D721Med (cell line): ENCODE results near the gene SNTG2.
"Not testable (repeated sequence)": the region's sequence is repeated elsewhere in the genome, so short reads cannot be mapped to it uniquely, and the experiment has no call there.

Experiments used
- DNase-seq: peaks from one replicate; pipeline ENCODE4 v3.0.0; 2011; ENCODE audit warnings: low spot score; ENCODE audit not compliant: insufficient read length
- FAIRE-seq: peaks from 2 replicates; lab custom pipeline; 2011; peaks lifted over from hg19 to GRCh38; lab: Jason Lieb, UNC
- CTCF ChIP-seq: IDR thresholded peaks from 2 replicates; pipeline ENCODE4 v1.5.1; 2012; ENCODE audit warnings: mild to moderate bottlenecking, control low read depth; ENCODE audit not compliant: insufficient read depth; ENCODE audit errors: missing control alignments

SNTG2 gene

GRCh38 chr2:1082456-1083205 is 132.0 kb downstream of the SNTG2 start:
- no peak for TF ChIP-seq CTCF
- DNase-seq (no peak), FAIRE-seq (no peak)

- TF ChIP-seq CTCF = no peak
- DNase-seq (no peak), FAIRE-seq (no peak)
Observed at GRCh38 chr2:1088192-1088860, 137.7 kb downstream of the SNTG2 start.

DNA sequence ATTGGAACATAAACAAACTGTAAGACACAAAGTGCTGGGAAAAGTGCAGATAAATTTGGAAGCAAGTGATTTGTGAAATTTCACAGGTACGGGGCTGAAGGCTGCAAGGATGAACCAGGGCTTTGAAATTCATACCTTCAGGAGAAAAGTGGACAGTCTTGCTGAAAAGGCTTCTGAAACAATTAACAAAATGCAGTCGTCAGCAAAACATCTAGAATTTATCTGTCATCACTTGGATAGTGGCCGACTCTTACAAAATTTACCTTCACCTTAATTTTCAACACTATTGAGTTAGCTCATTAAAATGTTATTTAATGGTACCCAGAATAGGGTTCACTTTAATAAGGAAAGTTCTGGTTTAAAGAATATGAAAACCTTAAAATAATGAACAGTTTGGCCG is 138.3 kb downstream of the SNTG2 start:
- DNase-seq = no peak
- no peak for TF ChIP-seq CTCF
- FAIRE-seq = no peak

DNA sequence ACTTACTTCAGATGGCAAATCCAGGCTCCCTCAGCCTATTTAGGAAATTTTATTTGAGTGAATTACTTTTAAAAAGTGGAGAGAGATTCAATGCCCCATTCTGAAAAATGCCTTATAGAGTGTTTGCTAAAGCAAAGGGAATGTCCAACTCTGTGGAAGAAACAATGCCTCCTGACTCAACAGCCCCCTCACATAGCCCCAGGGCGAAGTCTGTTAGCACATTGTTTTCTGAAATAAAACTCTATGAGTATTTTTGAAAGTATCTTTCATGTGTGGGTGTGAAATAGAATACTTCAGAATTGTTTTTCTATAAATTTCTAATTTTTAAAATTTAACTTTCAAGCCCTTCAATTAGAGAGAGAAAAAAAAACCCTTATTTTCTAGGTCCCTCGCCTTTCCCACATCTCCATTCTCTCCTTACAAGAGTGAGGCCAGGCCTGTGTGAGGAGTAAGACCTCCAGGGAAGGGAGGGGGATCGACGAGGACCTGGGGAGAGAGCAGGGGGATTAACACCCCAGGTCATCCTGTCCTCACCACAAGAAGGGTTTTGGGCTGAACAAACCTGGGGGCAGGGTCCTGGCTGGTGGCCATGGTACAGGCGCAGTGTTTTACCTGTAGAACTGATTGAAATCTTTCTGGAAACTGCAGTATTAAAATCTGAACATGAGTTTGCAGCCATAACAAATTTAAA is 141.4 kb downstream of the SNTG2 start:
- no peak for FAIRE-seq
- TF ChIP-seq CTCF = no peak
- no peak for DNase-seq

GRCh38 chr2:1093668-1094067 is 143.0 kb downstream of the SNTG2 start:
- DNase-seq, FAIRE-seq: not testable (repeated sequence)

GRCh38 chr2:1097101-1097500 is 146.5 kb downstream of the SNTG2 start:
- DNase-seq (no peak), FAIRE-seq (no peak)
- TF ChIP-seq CTCF = no peak

DNA sequence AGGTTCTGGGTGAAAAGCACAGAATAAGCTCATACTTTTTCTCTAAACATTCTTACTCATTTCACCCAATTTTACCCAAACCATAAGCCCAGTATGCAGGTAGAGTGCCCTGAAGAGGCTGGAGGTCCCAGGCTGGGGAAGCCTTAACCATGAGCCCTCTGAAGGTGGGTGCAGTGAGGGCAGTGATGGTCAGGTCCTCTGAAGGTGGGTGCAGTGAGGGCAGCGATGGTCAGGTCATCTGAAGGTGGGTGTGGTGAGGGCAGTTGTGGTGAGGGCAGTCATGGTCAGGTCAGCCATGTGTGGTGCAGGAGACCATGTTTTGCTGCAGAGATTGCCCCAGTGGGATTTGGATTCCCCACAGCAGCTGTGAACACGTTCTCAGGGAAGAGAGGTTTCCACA is 148.8 kb downstream of the SNTG2 start:
- no peak for FAIRE-seq
- no peak for TF ChIP-seq CTCF
- DNase-seq = no peak
